Dermis microvascular lymphatic vessel endothelial cell (primary cell): ENCODE data around the gene MACROD1. TPM values are rescaled to one million over a fixed set of nuclear protein-coding genes. Genes with fewer than 3 reads are reported as not detected.

ENCODE experiments used
- DNase-seq, 2 donors: peaks; one replicate each; pipeline versions ENCODE4 v3.0.0 to v3.0.0-alpha.2; 2010; ENCODE audit warnings: low read depth in 2 of 2
- total RNA-seq: library from RNA; depleted of rRNA; stranded (reverse); fragments of >200 nt; gene quantifications from 2 replicates; pipeline ENCODE4 v1.2.1, GENCODE V29; 2014

MACROD1 gene, protein sequence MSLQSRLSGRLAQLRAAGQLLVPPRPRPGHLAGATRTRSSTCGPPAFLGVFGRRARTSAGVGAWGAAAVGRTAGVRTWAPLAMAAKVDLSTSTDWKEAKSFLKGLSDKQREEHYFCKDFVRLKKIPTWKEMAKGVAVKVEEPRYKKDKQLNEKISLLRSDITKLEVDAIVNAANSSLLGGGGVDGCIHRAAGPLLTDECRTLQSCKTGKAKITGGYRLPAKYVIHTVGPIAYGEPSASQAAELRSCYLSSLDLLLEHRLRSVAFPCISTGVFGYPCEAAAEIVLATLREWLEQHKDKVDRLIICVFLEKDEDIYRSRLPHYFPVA
- total RNA-seq: 23.1 and 25.4 TPM in 2 replicates

DNA sequence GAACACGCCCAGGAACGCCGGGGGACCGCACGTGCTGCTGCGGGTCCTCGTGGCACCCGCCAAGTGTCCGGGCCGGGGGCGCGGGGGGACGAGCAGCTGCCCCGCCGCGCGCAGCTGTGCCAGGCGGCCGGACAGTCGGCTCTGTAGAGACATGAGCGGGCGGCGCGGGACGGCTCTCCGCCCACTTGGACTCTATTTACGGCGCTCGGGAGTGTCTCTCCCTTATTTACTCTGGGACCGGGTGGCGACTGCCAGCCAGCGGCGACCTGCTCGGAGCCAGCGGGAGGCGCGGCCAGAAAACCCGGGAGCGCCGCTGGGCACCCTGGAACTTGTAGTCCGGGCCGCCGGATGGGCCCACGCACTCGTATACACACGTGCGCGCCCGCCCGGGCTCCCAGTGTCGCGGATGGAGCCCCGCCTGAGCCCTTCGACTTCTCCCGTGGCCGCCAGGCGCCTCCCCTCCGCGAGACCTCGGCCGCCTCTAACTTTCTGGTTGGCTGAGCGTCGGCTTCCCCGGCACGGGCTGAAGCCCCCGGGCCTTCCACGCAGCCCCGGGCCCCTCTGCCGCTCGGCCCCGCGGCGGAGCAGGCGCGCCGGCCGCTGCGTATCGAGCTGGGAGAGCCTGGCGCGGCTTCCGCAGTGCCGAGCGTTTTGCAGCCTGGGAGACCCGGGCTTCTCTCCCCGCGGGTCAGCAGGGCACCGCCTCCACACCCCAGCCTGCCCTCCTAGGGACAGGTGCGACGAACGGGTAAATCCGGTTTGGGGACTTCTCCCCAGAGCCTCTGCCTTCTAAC lies at the start of gene MACROD1:
Gene MACROD1 (minus strand): TSS at position 272 of the 794 bp plus-strand sequence. CDS start 119 bp downstream, at position 153.
- peak; percentile 61 to 90 for DNase-seq

DNA sequence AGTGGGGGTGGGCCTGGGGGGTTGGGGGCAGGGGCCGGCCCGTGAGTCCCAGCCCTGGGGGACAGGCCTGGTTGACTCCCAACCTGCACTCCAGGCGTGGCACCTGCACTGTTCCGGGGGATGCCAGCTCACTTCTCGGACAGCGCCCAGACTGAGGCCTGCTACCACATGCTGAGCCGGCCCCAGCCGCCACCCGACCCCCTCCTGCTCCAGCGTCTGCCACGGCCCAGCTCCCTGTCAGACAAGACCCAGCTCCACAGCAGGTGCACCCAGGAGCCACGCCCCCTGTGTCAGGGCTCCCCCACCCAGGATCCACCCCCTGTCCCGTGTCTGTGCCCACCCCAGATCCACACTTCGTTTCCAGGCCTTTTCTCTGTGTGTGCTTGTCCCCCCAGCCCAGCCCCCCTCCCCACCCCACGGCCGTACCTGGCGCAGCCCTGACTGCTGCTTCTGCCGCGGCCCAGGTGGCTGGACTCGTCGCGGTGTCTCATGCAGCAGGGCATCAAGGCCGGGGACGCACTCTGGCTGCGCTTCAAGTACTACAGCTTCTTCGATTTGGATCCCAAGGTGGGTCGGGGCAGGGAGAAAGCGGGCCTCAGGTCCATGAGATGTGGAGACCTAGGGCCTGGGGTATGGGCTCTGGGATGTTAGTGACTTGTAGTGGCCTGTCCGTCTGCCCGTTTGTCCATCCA lies 45.4 kb upstream of the MACROD1 start:
- no peak for DNase-seq

DNA sequence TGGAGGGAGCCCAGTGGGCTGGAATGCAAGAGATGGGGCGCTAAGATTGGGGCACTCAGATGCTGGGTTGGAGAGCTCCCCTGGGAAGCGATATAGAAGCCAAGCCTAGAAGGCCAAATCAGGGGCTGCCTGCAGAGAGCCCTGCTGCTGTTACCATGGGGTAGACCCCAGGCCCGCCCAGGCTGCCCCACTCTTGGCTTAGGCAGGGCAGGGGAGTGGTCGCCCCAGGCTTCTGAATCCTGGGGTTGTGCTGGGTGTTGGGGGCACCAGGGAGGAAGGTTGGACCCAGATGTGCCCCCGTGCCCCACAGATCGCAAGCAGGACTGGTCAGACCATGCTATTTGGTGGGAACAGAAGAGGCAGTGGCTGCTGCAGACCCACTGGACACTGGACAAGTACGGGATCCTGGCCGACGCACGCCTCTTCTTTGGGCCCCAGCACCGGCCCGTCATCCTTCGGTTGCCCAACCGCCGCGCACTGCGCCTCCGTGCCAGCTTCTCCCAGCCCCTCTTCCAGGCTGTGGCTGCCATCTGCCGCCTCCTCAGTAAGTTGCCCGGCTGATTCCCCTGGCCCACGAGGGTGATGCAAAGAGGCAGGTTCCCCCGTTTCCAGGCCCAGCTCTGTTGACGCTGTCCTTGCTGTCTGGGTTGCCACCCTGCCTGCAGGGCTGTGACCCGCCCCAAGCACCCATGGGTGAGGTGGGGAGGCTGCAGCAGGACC lies 44.5 kb upstream of the MACROD1 start:
- no peak for DNase-seq

DNA sequence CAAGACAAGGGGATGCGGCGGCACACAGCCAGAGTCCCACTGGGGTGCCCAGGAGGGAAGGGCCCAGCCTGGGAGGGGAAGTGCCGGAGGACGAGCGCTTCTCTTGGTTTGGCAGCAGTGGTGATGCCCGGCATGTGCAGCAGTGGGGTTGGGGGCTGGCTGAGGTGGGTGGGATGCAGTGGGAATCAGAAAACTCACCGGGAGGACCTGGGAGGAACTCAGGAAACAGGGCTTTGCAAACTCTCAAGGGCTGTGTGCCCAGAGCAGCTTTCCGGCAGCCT lies 43.6 kb upstream of the MACROD1 start:
- DNase-seq: no peak

DNA sequence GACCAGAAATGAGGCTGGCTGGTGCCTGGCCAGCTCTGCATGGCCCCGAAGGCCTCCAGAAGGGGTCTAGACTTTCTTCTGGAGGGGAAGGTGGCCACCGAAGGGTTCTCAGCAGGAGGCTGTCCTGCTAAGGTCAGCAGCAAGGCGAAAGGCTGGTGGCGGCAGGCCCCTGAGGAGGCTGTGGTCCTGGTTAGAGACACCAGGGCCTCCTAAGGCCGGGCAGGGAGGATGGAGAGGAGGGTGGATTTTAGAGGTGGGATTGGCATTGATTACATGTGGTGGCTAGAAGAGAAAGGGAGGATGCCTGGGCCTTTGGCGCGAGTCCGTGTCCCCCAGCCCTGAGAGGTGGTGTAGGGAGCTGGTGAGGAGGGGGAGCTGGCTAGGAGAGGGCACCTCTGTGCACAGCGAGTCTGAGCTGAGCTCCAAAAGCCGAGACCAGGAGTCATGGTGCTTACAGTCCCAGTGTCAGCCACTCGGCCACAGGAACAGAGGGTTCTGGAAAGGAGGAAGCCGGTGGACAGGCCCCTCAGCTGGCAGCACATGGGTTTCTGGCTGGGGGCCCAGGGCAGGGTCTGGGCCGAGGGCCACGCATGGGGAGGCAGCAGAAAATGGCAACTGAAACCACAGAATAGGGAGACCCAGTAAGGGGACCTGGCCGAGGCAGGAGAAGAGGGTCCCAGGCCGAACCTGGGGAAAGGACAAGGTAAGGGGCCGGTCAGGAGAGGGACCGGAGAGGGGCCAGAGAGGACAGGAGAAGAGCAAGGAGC lies 43.1 kb upstream of the MACROD1 start:
- no peak for DNase-seq

DNA sequence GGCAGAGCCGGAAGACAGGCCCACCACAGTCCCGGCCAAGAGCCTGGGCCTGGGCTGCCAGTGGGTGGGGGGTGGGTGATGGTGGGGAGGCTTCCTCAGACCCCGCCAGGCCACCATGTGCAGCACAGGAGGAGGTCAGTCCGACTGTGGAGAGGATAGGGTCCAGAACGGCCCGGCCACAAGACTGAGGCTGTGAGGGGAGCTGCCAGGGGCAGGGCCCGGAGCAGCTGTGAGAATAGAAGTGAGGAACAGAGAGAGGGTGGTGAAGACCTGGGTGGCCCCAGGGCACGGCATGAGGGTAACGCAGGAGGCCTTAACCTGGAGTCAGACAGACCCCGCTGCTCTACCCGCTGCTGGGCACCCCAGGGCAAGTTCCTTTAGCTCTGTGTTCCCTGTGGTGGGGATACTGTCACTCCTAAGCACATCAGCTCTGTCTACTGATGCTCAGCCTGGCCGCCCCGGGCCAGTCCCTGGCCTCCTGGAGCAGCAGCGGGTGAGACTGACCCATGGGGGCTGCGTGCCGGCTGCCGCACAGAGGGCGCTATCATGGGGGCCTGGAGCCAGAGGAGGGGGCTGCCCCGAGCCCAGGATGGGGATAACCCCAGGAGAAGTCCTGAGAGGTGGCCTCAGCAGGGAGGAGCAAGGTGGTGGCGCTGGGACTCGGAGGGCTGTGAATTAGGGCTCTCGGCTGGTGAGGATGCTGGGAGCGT lies 42.3 kb upstream of the MACROD1 start:
- DNase-seq: no peak

DNA sequence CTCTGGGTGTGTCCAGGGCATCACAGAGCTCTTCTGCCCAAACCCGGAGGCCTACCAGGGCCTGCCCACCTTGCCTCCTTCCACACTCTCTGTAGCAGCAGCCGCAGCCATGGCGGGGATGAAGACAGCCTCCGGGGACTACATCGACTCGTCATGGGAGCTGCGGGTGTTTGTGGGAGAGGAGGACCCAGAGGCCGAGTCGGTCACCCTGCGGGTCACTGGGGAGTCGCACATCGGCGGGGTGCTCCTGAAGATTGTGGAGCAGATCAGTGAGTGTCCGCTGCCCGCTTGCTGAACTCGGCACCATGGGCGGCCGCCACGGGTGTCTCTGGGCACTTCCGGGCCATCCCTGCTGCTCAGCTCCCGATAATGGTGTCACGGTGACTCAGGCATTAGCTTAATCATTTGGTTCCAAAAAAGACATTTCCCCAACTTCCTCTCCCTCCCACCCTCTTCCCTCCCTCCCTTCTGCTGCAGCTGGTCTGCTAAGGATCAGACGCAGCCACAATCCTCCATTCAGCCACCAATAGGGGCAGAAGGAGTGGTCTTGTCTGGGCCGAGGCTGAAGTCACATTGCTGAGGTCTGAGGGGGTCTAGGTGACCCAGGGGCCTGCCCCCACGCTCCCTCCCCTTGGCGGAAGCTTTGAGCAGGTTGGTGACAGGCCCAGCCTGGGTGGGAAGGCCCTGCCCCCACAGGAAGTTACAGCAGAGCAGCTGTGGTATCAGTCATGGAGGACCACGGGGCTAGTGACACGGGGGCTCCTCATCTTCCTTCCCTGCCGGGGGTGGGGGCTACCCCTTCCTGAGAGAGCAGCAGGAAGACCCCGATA lies 41.6 kb upstream of the MACROD1 start:
- DNase-seq: peak; percentile 77 to 79

DNA sequence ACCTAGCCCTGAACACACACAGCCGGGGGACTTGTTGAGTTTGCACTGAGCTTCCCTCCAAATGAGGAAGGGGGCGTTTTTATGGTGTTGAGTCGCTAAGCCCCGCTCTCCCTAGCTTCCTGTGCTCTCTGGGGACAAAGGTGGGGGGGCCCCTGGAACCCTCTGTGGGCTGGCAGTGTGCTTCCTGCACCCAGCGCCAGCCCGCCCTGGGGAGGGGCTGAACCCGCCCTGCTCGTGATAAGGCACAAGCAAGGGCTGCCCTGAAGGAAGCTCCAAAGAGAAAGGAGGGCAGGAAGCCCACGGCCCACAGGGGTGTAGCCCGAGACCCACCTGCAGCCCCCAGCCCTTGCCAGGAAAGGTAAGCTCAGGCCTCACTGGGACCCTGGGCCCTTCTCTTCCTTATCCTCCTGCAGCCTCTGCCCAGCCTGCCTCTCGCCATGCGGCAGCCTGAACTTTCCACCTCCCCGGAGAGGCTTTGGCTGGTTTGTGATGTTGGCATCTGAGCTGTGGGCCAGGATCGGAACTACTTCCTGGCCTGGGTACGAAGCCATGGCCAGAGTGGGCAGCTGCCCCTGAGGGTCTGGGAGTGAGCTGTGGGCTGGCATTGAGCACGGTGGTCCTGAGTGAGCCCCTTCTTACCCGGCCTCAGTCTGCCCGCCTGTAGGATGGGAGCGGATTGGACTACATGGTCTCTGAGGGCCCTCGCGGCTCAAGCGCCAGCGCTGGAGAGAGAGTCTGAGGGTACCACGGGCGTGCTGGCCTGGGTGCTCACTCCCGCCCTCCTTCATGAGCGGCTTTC lies 40.7 kb upstream of the MACROD1 start, which contains the start of gene FERMT3:
Gene FERMT3 (plus strand): TSS at position 265 of the 799 bp plus-strand sequence. CDS start 644 bp downstream, outside the sequence.
- DNase-seq: peak in 1 of 2 donors; percentile 27

DNA sequence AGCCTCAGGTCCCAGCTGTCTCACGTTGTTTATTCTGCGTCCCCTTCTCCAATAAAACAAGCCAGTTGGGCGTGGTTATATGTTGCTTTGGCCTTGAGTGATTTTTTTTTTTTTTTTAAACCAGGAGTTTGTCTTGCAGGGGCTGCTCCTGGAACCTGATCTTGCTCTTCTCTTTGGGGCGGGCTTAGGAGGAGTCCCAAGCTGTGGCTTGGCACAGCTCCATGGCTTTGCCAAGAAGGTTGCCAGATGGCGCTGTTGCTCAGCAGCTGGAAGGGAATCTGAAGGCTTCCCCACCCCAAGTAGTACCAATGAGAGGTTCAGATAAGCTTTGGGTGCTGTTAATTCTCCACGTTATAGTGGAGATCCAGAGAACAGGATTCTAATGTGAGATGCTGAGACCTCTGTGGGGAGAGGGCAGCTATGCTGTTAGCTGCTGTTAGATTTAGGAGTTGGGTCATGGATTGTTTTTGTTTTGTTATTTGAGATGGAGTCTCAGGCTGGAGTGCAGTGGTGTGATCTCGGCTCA lies 38.6 kb upstream of the MACROD1 start:
- peak; percentile 65 to 92 for DNase-seq

DNA sequence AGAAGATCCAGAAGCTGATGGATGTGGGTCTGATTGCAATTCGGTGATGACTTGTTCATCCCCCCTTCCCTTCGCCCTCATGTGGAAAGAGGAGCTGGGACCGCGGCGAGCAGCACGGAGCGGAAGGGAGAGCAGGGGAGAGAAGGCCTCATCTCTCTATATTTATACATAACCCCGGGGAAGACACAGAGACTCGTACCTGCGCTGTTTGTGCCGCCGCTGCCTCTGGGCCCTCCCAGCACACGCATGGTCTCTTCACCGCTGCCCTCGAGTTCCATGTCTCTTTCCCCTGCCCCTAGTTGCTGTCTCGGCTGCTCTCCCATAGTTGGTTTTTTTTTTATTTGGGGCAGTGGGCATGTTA lies 38.1 kb upstream of the MACROD1 start:
- DNase-seq: no peak

DNA sequence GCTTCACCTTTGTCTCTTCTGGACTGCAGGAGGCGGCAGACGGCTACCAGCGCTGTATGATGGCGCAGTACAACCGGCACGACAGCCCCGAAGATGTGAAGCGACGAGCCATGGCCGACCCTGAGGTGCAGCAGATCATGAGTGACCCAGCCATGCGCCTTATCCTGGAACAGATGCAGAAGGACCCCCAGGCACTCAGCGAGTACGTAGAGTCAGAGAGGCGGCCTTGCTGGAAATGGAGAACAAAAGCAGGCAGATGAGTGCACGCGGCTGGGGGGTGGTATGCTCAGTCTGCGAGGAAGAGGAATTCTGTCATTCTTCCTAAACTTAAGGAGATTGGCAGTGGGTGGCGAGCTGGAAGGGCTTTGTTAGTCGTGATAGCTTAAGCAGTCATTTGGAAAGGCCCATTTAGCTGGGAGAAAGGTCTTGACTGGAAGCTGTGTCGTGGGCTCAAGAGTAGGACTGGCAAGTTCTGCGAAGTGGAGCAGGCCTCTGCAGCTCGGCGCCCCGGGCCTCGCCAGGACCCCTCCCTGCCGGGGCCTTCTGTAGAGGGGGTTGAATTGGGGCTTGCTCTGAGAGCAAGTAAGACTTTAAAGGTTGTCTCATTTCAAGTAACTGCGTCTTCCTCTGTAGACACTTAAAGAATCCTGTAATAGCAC lies 37.6 kb upstream of the MACROD1 start:
- DNase-seq: no peak

DNA sequence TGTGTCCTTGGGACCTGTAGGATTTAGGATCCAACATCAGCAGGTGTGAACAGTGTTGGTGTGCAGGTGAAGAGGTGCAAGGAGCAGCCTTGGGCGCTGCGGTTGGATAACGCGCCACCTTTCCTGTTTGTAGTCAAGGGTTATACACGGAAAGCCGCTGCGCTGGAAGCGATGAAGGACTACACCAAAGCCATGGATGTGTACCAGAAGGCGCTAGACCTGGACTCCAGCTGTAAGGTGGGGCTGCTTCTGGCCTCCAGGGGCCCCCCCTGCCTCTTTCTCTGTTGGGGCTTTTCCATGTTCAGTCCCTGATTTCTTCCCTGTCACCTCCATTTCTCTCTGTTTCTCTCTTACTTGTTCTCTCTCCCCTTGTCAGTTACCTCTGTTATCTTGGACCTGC lies 37.1 kb upstream of the MACROD1 start:
- no peak for DNase-seq

DNA sequence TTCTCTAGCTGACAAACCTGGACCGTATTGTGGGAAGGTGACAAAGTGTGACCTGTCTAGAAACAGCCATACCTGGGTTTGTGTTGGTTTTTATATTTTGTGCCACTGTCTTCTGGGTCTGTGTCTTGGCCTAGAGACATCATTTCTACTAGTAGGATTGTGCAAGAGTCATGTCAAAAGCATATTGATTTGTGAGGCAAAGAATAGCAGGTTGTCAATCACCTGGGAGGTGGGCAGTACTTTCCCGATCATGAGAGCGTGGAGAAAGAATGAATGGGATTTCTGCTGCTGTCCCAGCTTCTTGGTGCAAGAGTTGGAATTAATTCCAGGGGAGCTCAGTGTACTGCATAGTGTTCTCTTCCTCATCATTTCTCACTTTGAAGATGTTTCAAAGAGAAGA lies 35.6 kb upstream of the MACROD1 start:
- DNase-seq: no peak

DNA sequence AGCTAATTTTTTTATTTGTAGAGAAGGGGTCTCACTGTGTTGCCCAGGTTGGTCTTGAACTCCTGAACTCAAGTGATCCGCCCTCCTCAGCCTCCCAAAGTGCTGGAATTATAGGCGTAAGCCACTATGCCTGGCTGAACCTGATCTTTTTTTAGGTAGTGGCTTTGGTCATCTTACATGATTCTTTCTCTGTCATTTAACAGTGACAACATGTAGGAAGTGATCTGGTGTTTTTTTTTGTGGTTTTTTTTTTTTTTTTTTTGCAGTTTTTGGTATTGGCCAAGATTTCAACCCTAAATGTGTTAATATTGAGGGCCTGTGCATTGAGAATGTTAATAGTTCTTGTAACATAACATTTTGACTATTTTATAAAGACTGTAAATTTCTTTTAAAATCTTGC lies 32.6 kb upstream of the MACROD1 start:
- no peak for DNase-seq

DNA sequence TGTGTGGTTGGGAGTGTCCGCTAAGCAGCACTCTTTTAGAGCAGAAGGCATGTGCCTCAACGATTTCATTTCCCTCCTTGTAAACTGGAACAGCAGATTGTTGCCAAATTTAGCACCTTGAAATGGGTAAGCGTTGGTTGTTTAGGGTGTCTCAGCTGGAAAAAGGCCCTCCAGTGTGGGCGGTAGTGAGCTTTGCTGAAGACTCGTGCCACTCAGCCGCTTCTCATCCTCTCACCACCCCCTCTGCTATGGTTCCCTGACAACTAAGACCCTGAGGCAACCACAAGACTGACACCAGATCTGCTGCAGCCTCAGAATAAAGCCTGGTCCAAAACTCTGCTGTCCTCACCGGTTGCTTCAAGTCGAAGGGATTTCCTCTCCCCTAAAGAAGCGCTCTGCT lies 30.7 kb upstream of the MACROD1 start:
- DNase-seq: no peak

DNA sequence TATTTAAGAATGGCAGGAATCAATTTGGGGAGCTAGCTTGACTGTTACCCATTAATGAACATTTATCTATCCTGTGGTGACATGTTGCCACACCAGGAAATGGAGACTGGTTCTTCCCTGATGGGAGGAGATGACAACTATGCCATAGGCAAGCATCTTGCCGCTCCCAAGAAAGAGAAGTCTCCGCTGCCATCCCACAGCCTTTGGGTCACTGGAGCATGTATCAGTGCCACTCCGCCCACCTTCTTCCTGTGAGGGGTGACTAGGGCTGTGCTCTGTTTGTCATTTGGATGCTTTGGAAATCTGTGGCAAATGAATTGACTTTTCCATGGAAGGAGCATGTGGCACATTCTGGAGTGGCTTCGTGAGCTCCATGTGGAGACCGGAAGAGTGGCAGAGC lies 26.5 kb upstream of the MACROD1 start:
- DNase-seq: no peak

DNA sequence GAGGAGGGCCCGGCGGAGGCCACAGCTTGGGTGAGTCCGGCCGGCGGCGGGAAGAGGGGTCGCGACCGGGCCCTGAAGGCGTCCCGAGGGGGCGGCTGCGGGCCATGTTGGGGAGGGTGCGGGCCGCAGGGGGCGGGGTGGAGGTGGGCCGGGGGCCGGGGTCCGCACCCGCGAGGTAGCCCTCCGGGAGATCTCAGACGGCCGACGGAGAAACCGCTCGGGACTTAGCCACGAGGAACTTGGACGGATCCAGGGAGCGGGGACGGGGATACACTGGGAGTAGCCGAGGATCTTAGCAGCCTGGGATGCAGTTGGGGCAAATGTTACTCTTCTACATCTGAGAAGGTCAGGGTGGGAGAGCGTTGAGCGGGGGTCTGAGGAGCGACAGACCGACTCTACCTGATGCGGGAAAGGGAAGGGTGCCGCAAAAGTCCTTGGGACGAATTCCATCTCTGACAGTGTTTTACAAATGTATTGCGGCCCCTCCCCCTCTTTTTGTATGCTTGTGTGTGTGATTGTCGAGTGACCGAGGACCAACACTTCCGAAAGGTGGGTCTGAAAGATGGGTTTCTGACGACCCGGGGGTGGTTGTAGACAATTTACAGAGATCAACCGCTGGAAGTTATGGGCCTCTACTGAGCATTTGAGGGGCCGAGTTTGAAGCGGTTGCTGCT lies 20.7 kb upstream of the MACROD1 start:
- peak in 1 of 2 donors; percentile 34 for DNase-seq
